Uterus (tissue), 4 donors: ENCODE measurements around the gene MRPL34. TPM values are rescaled to one million over a fixed set of nuclear protein-coding genes. Genes with fewer than 3 reads are reported as not detected.

Experiments used
- DNase-seq, 2 donors: peaks; one replicate each; pipeline ENCODE4 v3.0.0-alpha.2; 2019 to 2020
- H3K27ac ChIP-seq, 2 donors: fragments of 200-600 bp; sonication (generic); 1 replicate in 1 of 2; 2 replicates in 1 of 2; pipeline ENCODE4 v1.5.1; 2016 to 2018
- H3K27me3 ChIP-seq, 2 donors: fragments of 200-600 bp; sonication (generic); one replicate each; pipeline ENCODE4 v1.5.1; 2018 to 2019; ENCODE audit warnings: control low read depth in 1 of 2
- H3K36me3 ChIP-seq, 2 donors: fragments of 200-600 bp; sonication (generic); one replicate each; pipeline ENCODE4 v1.5.1; 2019; ENCODE audit warnings: control low read depth in 1 of 2
- H3K4me1 ChIP-seq, 2 donors: fragments of 200-600 bp; sonication (generic); one replicate each; pipeline ENCODE4 v1.5.1; 2018 to 2019; ENCODE audit warnings: control low read depth in 1 of 2
- H3K4me3 ChIP-seq, 2 donors: fragments of 200-600 bp; sonication (generic); 1 replicate in 1 of 2; 2 replicates in 1 of 2; pipeline ENCODE4 v1.5.1; 2018 to 2019; ENCODE audit warnings: mild to moderate bottlenecking in 1 of 2
- H3K9me3 ChIP-seq, 2 donors: fragments of 200-600 bp; sonication (generic); one replicate each; pipeline ENCODE4 v1.5.1; 2019; ENCODE audit warnings: control low read depth in 1 of 2
- POLR2A ChIP-seq, 2 donors: fragments of 450-650 bp; IDR thresholded peaks; one replicate each; pipeline ENCODE4 v1.6.1; 2016; ENCODE audit warnings: antibody characterized with exemption in 2 of 2, mild to moderate bottlenecking in 1 of 2, moderate library complexity in 1 of 2
- intact Hi-C: fragments of 100-400 bp; cut with DNase I; formaldehyde crosslinking; loops from one replicate; pipeline ENCODE4 v1.15.1; 2023; ENCODE audit warnings: low total_unique reads
- total RNA-seq, 4 donors: library from RNA; depleted of rRNA in 3 of 4; stranded (reverse); fragments of >200 nt in 3 of 4; gene quantifications; one replicate each; pipeline versions ENCODE4 v1.1.0 to v1.2.4, GENCODE V29; 2014 to 2023
- TF ChIP-seq, protein P1 (sequence below), 4 experiments: fragments of 200-600 bp in 2 of 4; fragments of 450-650 bp in 2 of 4; sonication (generic) in 2 of 4; IDR thresholded peaks; one replicate each; pipeline ENCODE4 v1.5.1; 2016 to 2019; ENCODE audit warnings: antibody characterized with exemption in 4 of 4, mild to moderate bottlenecking in 2 of 4, moderate library complexity in 1 of 4
- donor health status: DM: yes; HTN: yes; CAD: no.

Gene MRPL34
- total RNA-seq, 4 donors from 2014 or later = 30.9 to 289 (median 97.2) TPM

GRCh38 chr19:17286263-17286662 is 19.4 kb upstream of the MRPL34 start:
- TF ChIP-seq, protein P1, sequence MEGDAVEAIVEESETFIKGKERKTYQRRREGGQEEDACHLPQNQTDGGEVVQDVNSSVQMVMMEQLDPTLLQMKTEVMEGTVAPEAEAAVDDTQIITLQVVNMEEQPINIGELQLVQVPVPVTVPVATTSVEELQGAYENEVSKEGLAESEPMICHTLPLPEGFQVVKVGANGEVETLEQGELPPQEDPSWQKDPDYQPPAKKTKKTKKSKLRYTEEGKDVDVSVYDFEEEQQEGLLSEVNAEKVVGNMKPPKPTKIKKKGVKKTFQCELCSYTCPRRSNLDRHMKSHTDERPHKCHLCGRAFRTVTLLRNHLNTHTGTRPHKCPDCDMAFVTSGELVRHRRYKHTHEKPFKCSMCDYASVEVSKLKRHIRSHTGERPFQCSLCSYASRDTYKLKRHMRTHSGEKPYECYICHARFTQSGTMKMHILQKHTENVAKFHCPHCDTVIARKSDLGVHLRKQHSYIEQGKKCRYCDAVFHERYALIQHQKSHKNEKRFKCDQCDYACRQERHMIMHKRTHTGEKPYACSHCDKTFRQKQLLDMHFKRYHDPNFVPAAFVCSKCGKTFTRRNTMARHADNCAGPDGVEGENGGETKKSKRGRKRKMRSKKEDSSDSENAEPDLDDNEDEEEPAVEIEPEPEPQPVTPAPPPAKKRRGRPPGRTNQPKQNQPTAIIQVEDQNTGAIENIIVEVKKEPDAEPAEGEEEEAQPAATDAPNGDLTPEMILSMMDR (IDR thresholded peaks at IDR 0.05) = no peak
- TF ChIP-seq POLR2A (IDR thresholded peaks at IDR 0.05) = no peak
- peaks cover 0 to 13% of the 10 kb centered on the region in 2 donors for H3K4me1 ChIP-seq
- DNase-seq = no peak
- no peaks in the 10 kb centered on the region for H3K9me3 ChIP-seq
- no peaks in the 10 kb centered on the region for H3K36me3 ChIP-seq
- no peak overlapping the region for H3K27ac ChIP-seq
- intact Hi-C loops = no loop called here
- H3K27me3 ChIP-seq = peaks cover 4 to 11% of the 10 kb centered on the region in 2 donors
- H3K4me3 ChIP-seq = no peak overlapping the region

- Histone ChIP-seq H3K36me3 (no peaks in the 10 kb centered on the region), H3K4me3 (no peak overlapping the region), H3K9me3 (no peaks in the 10 kb centered on the region), H3K4me1 (peaks cover 0 to 8% of the 10 kb centered on the region in 2 donors), H3K27ac (no peak overlapping the region), H3K27me3 (peaks cover 0 to 6% of the 10 kb centered on the region in 2 donors)
- no peak for TF ChIP-seq POLR2A (IDR thresholded peaks at IDR 0.05)
- TF ChIP-seq, protein P1 (IDR thresholded peaks at IDR 0.05) = no peak
- DNase-seq = no peak
- intact Hi-C loops = no loop called here
Observed at GRCh38 chr19:17286752-17287151, 18.9 kb upstream of the MRPL34 start.

GRCh38 chr19:17289489-17289888 is 16.2 kb upstream of the MRPL34 start:
- intact Hi-C loops = no loop called here
- H3K4me1 ChIP-seq = no peaks in the 10 kb centered on the region
- no peak overlapping the region for H3K27ac ChIP-seq
- H3K36me3 ChIP-seq = no peaks in the 10 kb centered on the region
- no peak overlapping the region for H3K4me3 ChIP-seq
- H3K9me3 ChIP-seq = no peaks in the 10 kb centered on the region
- no peaks in the 10 kb centered on the region for H3K27me3 ChIP-seq
- peak; percentile 57 to 65 for DNase-seq
- TF ChIP-seq, protein P1 (IDR thresholded peaks at IDR 0.05) = no peak
- no peak for TF ChIP-seq POLR2A (IDR thresholded peaks at IDR 0.05)

DNA sequence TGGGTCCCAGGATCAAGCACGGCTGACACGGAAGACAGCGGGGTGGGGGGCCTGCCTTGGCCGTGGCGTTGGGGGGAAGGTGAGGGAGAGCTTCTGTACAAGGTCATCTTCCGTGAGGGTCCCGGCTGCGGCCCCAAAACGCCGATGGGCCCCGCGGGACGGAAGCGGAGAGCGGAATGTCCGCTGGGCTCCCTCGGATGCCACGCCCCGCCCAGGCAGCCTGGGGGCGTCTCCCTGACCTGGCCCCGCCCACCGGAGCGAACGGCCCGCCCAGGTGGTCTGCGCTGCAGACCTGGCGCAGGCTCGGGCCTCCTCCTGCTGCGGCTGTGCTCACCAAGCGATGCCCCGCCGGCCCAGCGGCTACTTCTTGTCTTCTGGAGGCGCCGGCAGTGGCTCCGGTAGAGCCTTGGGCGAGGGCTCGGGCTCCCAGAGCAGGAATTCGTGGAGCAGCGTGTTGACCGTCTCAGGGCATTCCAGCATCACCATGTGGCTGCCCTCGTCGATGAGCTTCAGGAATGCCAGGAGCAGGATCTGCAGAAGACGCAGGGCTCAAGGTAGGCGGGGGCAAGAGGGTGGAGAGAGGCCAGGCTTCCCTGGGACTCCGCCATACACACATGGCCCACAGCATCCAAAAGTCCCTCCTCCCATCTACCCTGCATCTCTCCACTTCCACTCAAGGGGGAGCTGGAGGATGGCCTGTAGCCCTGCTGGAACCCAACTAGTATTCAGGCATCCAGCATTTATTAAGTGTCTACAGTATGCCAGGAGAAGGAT is 13.2 kb upstream of the MRPL34 start:
- no peaks in the 10 kb centered on the region for H3K27me3 ChIP-seq
- TF ChIP-seq, protein P1 (IDR thresholded peaks at IDR 0.05) = peak; percentile 47 to 79 (median 66)
- no peak for TF ChIP-seq POLR2A (IDR thresholded peaks at IDR 0.05)
- no peaks in the 10 kb centered on the region for H3K9me3 ChIP-seq
- peak; percentile 66 to 73 for DNase-seq
- H3K4me3 ChIP-seq = peak overlapping the region; percentile 35 to 39
- H3K27ac ChIP-seq = peak overlapping the region; percentile 43 to 76
- no peaks in the 10 kb centered on the region for H3K4me1 ChIP-seq
- H3K36me3 ChIP-seq = no peaks in the 10 kb centered on the region
- intact Hi-C loops = no loop called here

- TF ChIP-seq, protein P1 (IDR thresholded peaks at IDR 0.05) = no peak
- TF ChIP-seq POLR2A (IDR thresholded peaks at IDR 0.05) = no peak
- H3K36me3 ChIP-seq = no peaks in the 10 kb centered on the region
- intact Hi-C loops = no loop called here
- no peaks in the 10 kb centered on the region for H3K9me3 ChIP-seq
- no peak for DNase-seq
- H3K27ac ChIP-seq = no peak overlapping the region
- no peaks in the 10 kb centered on the region for H3K4me1 ChIP-seq
- H3K4me3 ChIP-seq = no peak overlapping the region
- no peaks in the 10 kb centered on the region for H3K27me3 ChIP-seq
Observed at GRCh38 chr19:17293605-17294004, 12.1 kb upstream of the MRPL34 start.
